HCT116 (cell line): ENCODE measurements around the gene PRKG1. TPM values are rescaled to one million over a fixed set of nuclear protein-coding genes. Genes with fewer than 3 reads are reported as not detected.

Experiments used
- ATAC-seq: fragments of 200-7000 bp; cut with Tn5 transposase; 2 replicates; pipeline ENCODE4 v1.9.1; 2020; ENCODE audit warnings: mild to moderate bottlenecking, moderate library complexity
- BruUV-seq: library from RNA; stranded (reverse); fragments of 400-500 nt; replicated peaks from 2 replicates; lab custom pipeline; 2021; lab: Mats Ljungman, UMichigan
- CTCF ChIA-PET: fragments of 300-600 bp; sonication (Branson Sonifier 250); formaldehyde crosslinking; loops from one replicate; lab custom pipeline; 2021; ENCODE audit warnings: antibody characterized with exemption; lab: Charles Lee
- POLR2A ChIA-PET: fragments of 300-600, 350-600 bp; sonication (Branson Sonifier 250); formaldehyde crosslinking; loops from one replicate; lab custom pipeline; 2021; ENCODE audit warnings: antibody characterized with exemption; lab: Charles Lee
- RAD21 ChIA-PET, 2 experiments: fragments of 300-600 bp; sonication (Branson Sonifier 250); formaldehyde crosslinking; loops; one replicate each; lab custom pipeline; 2023; ENCODE audit warnings: low total read pairs in 2 of 2; ENCODE audit not compliant: uncharacterized antibody in 2 of 2, unreplicated experiment in 2 of 2, low non-redundant PET in 1 of 2; lab: Charles Lee
- DNase-seq: peaks from one replicate; pipeline ENCODE4 v3.0.0-alpha.2; 2010; ENCODE audit warnings: low read depth, low spot score
- H2AFZ ChIP-seq: fragments of 200-600 bp; shearing (Covaris generic), sonication (generic); 2 replicates; pipeline ENCODE4 v1.6.1; 2017; ENCODE audit warnings: low read depth, mixed run types, mixed read lengths, antibody characterized with exemption, low read length; ENCODE audit not compliant: poor library complexity, severe bottlenecking
- H3K27ac ChIP-seq: 2 replicates; pipeline ENCODE4 v1.5.1; 2012; ENCODE audit warnings: low read depth, low read length
- H3K27me3 ChIP-seq: fragments of 200-600 bp; sonication (generic); 2 replicates; pipeline ENCODE4 v1.6.1; 2016; ENCODE audit warnings: mixed run types, low read length, mixed read lengths; ENCODE audit not compliant: insufficient read depth
- H3K36me3 ChIP-seq, 2 experiments: fragments of 200-500 bp in 1 of 2; fragments of 200-600 bp in 1 of 2; sonication (Bioruptor generic) in 1 of 2; sonication (generic) in 1 of 2; 2 replicates each; pipeline versions ENCODE4 v1.5.1 to v1.6.1; 2014 to 2016; ENCODE audit warnings: low read length in 2 of 2, inconsistent platforms in 1 of 2, mixed read lengths in 1 of 2, mixed run types in 1 of 2; ENCODE audit not compliant: insufficient read depth in 2 of 2, control insufficient read depth in 1 of 2
- H3K4me1 ChIP-seq, 2 experiments: fragments of 200-600 bp in 1 of 2; sonication (generic) in 1 of 2; 2 replicates each; pipeline versions ENCODE4 v1.5.1 to v1.6.1; 2012 to 2017; ENCODE audit warnings: low read length in 2 of 2, inconsistent platforms in 1 of 2, mild to moderate bottlenecking in 1 of 2, mixed read lengths in 1 of 2, mixed run types in 1 of 2, moderate library complexity in 1 of 2; ENCODE audit not compliant: insufficient read depth in 2 of 2, control insufficient read depth in 1 of 2
- H3K4me2 ChIP-seq: fragments of 200-600 bp; sonication (generic); 2 replicates; pipeline ENCODE4 v1.6.1; 2017; ENCODE audit warnings: mixed run types, low read length, mixed read lengths
- H3K4me3 ChIP-seq, 2 experiments: fragments of 200-600 bp in 1 of 2; sonication (generic) in 1 of 2; replicated peaks in 1 of 2; 2 replicates each; pipeline ENCODE4 v1.5.1; 2011 to 2016; ENCODE audit warnings: low read length in 2 of 2, control low read depth in 1 of 2, low read depth in 1 of 2, mild to moderate bottlenecking in 1 of 2, mixed read lengths in 1 of 2, mixed run types in 1 of 2
- H3K79me2 ChIP-seq: fragments of 200-600 bp; sonication (generic); 2 replicates; pipeline ENCODE4 v1.6.1; 2017; ENCODE audit warnings: mild to moderate bottlenecking, mixed run types, low read length, moderate library complexity, mixed read lengths; ENCODE audit not compliant: insufficient read depth
- H3K9ac ChIP-seq: fragments of 200-600 bp; sonication (generic); 2 replicates; pipeline ENCODE4 v1.6.1; 2016; ENCODE audit warnings: low read length, mixed read lengths
- H3K9me2 ChIP-seq: fragments of 200-600 bp; sonication (generic), shearing (Covaris generic); 2 replicates; pipeline ENCODE4 v1.6.1; 2017; ENCODE audit warnings: mixed run types, mild to moderate bottlenecking, moderate library complexity; ENCODE audit not compliant: insufficient read depth
- H3K9me3 ChIP-seq, 2 experiments: fragments of 200-500 bp in 1 of 2; fragments of 200-600 bp in 1 of 2; sonication (Bioruptor generic) in 1 of 2; sonication (generic) in 1 of 2; 2 replicates each; pipeline ENCODE4 v1.6.1; 2014 to 2017; ENCODE audit warnings: low read length in 2 of 2, mixed read lengths in 2 of 2, inconsistent platforms in 1 of 2, low read depth in 1 of 2, mild to moderate bottlenecking in 1 of 2, mixed run types in 1 of 2, moderate library complexity in 1 of 2; ENCODE audit not compliant: control insufficient read depth in 1 of 2, insufficient read depth in 1 of 2
- H4K20me1 ChIP-seq: fragments of 200-600 bp; sonication (generic), shearing (Covaris generic); 2 replicates; pipeline ENCODE4 v1.6.1; 2017; ENCODE audit warnings: mixed run types, mild to moderate bottlenecking, moderate library complexity; ENCODE audit not compliant: insufficient read depth
- CBX3 ChIP-seq: IDR thresholded peaks from 2 replicates; pipeline ENCODE4 v1.6.1; 2012; ENCODE audit warnings: low read depth
- EGR1 ChIP-seq: IDR thresholded peaks from 2 replicates; pipeline ENCODE4 v1.6.1; 2012; ENCODE audit warnings: low read depth
- EZH2 ChIP-seq: fragments of 200-600 bp; sonication (generic); IDR thresholded peaks from 2 replicates; pipeline ENCODE4 v1.6.1; 2017; ENCODE audit warnings: antibody characterized with exemption, mixed run types
- EZH2phosphoT487 ChIP-seq: fragments of 200-600 bp; IDR thresholded peaks from 2 replicates; pipeline ENCODE4 v1.6.1; 2018; ENCODE audit warnings: antibody characterized with exemption, borderline replicate concordance
- FOSL1 ChIP-seq: IDR thresholded peaks from 2 replicates; pipeline ENCODE4 v1.6.1; 2012; ENCODE audit warnings: low read depth
- JUND ChIP-seq: IDR thresholded peaks from 2 replicates; pipeline ENCODE4 v1.6.1; 2012
- MAX ChIP-seq: IDR thresholded peaks from 2 replicates; pipeline ENCODE4 v1.6.1; 2012
- POLR2A ChIP-seq: IDR thresholded peaks from 2 replicates; pipeline ENCODE4 v1.7.0; 2011; ENCODE audit warnings: borderline replicate concordance; ENCODE audit not compliant: insufficient read depth, insufficient read length; ENCODE audit errors: extremely low read depth
- POLR2AphosphoS5 ChIP-seq: IDR thresholded peaks from 2 replicates; pipeline ENCODE4 v1.6.1; 2011; ENCODE audit warnings: mild to moderate bottlenecking, low read depth, low read length, moderate library complexity
- RAD21 ChIP-seq: IDR thresholded peaks from 2 replicates; pipeline ENCODE4 v1.6.1; 2012; ENCODE audit warnings: low read depth, mild to moderate bottlenecking
- REST ChIP-seq: IDR thresholded peaks from 2 replicates; pipeline ENCODE4 v1.6.1; 2012; ENCODE audit warnings: low read depth
- SIN3A ChIP-seq: IDR thresholded peaks from 2 replicates; pipeline ENCODE4 v1.6.1; 2012; ENCODE audit warnings: low read depth
- SP1 ChIP-seq: IDR thresholded peaks from 2 replicates; pipeline ENCODE4 v1.6.1; 2012; ENCODE audit warnings: low read depth
- TCF7L2 ChIP-seq: IDR thresholded peaks from 2 replicates; pipeline ENCODE4 v1.7.0; 2011; ENCODE audit warnings: borderline replicate concordance, inconsistent platforms; ENCODE audit not compliant: insufficient read depth, insufficient read length; ENCODE audit errors: extremely low read depth
- YY1 ChIP-seq: IDR thresholded peaks from 2 replicates; pipeline ENCODE4 v1.6.1; 2011; ENCODE audit warnings: low read length, low read depth, moderate library complexity, mild to moderate bottlenecking; ENCODE audit not compliant: insufficient replicate concordance; ENCODE audit errors: extremely low read depth
- ZFX ChIP-seq: fragments of 450-650 bp; IDR thresholded peaks from 2 replicates; pipeline ENCODE4 v1.6.1; 2017
- ZNF274 ChIP-seq: fragments of 200-500 bp; sonication (Bioruptor generic); IDR thresholded peaks from 2 replicates; pipeline ENCODE4 v1.6.1; 2014; ENCODE audit warnings: mild to moderate bottlenecking, low read depth, low read length, inconsistent platforms
- intact Hi-C: fragments of 100-400 bp; cut with micrococcal nuclease; formaldehyde crosslinking; loops from 2 replicates; pipeline ENCODE4 v1.10.0; 2022
- total RNA-seq: library from RNA; stranded (reverse); gene quantifications from one replicate; pipeline ENCODE4 v1.2.1, GENCODE V29; 2021; ENCODE audit not compliant: unreplicated experiment
- TF ChIP-seq, protein P1 (sequence below): IDR thresholded peaks from 2 replicates; pipeline ENCODE4 v1.6.1; 2012

Gene PRKG1
- total RNA-seq, 1 experiment from 2014 or later: 1.4 TPM

DNA sequence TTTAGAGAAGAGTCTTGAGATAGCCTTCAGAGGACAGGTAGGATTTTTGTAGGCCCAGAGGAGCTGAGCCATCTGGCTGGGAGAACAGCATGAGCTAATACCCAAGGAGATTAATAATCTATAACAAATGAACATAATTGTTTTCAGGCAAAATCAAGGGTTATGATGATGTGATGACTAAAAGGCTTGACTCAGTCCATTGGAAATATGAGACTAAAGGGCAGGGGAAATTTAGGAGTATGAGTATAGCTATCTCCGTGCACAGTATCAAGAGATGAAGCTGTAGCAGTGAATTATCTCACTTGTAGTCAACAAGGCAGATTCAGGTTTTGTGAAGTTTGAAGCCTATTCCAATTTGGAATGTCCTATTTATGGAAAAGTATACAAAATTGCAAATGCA, 585.1 kb downstream of the PRKG1 start:
- Histone ChIP-seq H2AFZ (no peak overlapping the region), H3K9me2 (no peaks in the 10 kb centered on the region), H3K36me3 (no peaks in the 10 kb centered on the region), H3K4me1 (no peaks in the 10 kb centered on the region), H3K9me3 (no peaks in the 10 kb centered on the region), H3K27ac (no peak overlapping the region), H3K4me2 (no peak overlapping the region), H3K4me3 (no peak overlapping the region)
- POLR2A ChIA-PET: no interaction called here
- no peak for DNase-seq
- intact Hi-C loops: no loop called here
- BruUV-seq: no TSS peak
- TF ChIP-seq FOSL1 (no peak), JUND (no peak), CBX3 (no peak), SIN3A (no peak), ZNF274 (no peak), EZH2phosphoT487 (no peak), MAX (no peak), TCF7L2 (no peak), SP1 (no peak), POLR2A (no peak), YY1 (no peak), ZFX (no peak), RAD21 (no peak), REST (no peak), EGR1 (no peak), EZH2 (no peak), POLR2AphosphoS5 (no peak)
- TF ChIP-seq, protein P1, sequence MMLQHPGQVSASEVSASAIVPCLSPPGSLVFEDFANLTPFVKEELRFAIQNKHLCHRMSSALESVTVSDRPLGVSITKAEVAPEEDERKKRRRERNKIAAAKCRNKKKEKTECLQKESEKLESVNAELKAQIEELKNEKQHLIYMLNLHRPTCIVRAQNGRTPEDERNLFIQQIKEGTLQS: no peak
- TF ChIP-seq, all 23 proteins: peak for 0
- ChIA-PET CTCF (no interaction called here), RAD21 (no interaction called here)
- H3K27me3 ChIP-seq: peaks cover 22% of the 10 kb centered on the region; the same call in 1 of the 2 replicates
- ATAC-seq: no peak
- no peak overlapping the region for H3K9ac ChIP-seq
- no peaks in the 10 kb centered on the region for H3K79me2 ChIP-seq
- H4K20me1 ChIP-seq: no peaks in the 10 kb centered on the region
